K562 (cell line): ENCODE measurements around the gene KAZN. TPM values are rescaled to one million over a fixed set of nuclear protein-coding genes. Genes with fewer than 3 reads are reported as not detected.

Source experiments
- ATAC-seq: fragments of 200-7000 bp; cut with Tn5 transposase; 3 replicates; pipeline ENCODE4 v1.9.1; 2020; ENCODE audit warnings: moderate library complexity
- BruUV-seq: library from RNA; stranded (reverse); fragments of 400-500 nt; replicated peaks from 2 replicates; lab custom pipeline; 2021; lab: Mats Ljungman, UMichigan
- CTCF ChIA-PET: fragments of 300-600 bp; formaldehyde crosslinking; extraction: SDS; loops from one replicate; lab custom pipeline; 2021; ENCODE audit warnings: low intra/inter-chr PET ratio; lab: Yijun Ruan, JAX
- POLR2A ChIA-PET: fragments of 300-600, 350-650 bp; sonication (Branson Sonifier 250); formaldehyde crosslinking; extraction: SDS; loops from one replicate; lab custom pipeline; 2021; ENCODE audit warnings: antibody characterized with exemption, inconsistent platforms; lab: Yijun Ruan, JAX
- DNase-seq, 4 experiments: peaks; one replicate each; pipeline versions ENCODE4 v3.0.0 to v3.0.0-alpha.2; 2011 to 2018; ENCODE audit warnings: low spot score in 3 of 4, mixed read lengths in 3 of 4; ENCODE audit errors: extremely low read depth in 1 of 4
- FAIRE-seq: peaks from 2 replicates; lab custom pipeline; 2011; peaks lifted over from hg19 to GRCh38; lab: Jason Lieb, UNC
- H2AFZ ChIP-seq: 2 replicates; pipeline ENCODE4 v1.6.0; 2011; ENCODE audit warnings: low read depth, low read length, control low read depth, inconsistent platforms
- H3K27ac ChIP-seq: fragments of 200-600 bp; 3 replicates; pipeline ENCODE4 v1.8.0; 2011; ENCODE audit warnings: low read depth, mild to moderate bottlenecking, control low read depth, inconsistent platforms, low read length, moderate library complexity, mixed read lengths; ENCODE audit errors: extremely low read depth
- H3K27me3 ChIP-seq, 2 experiments: fragments of 300-600 bp in 1 of 2; 2 replicates in 1 of 2; 3 replicates in 1 of 2; pipeline versions ENCODE4 v1.6.0 to v1.8.0; 2011; ENCODE audit warnings: inconsistent platforms in 2 of 2, low read length in 2 of 2, mild to moderate bottlenecking in 1 of 2, mixed read lengths in 1 of 2, moderate library complexity in 1 of 2; ENCODE audit not compliant: control insufficient read depth in 2 of 2, insufficient read depth in 2 of 2
- H3K36me3 ChIP-seq: fragments of 300-600 bp; 3 replicates; pipeline ENCODE4 v1.8.0; 2011; ENCODE audit warnings: mild to moderate bottlenecking, low read length, inconsistent platforms; ENCODE audit not compliant: control insufficient read depth, insufficient read depth
- H3K4me1 ChIP-seq, 2 experiments: fragments of 200-600 bp in 1 of 2; replicated peaks in 1 of 2; 2 replicates in 1 of 2; 3 replicates in 1 of 2; pipeline versions ENCODE4 v1.5.1 to v1.8.0; 2011; ENCODE audit warnings: inconsistent platforms in 2 of 2, low read length in 2 of 2, mild to moderate bottlenecking in 1 of 2, mixed read lengths in 1 of 2, moderate library complexity in 1 of 2; ENCODE audit not compliant: control insufficient read depth in 2 of 2, insufficient read depth in 2 of 2
- H3K4me2 ChIP-seq: 2 replicates; pipeline ENCODE4 v1.6.1; 2011; ENCODE audit warnings: low read length, control low read depth, inconsistent platforms, mixed read lengths; ENCODE audit not compliant: insufficient read depth
- H3K4me3 ChIP-seq: fragments of 200-600 bp; sonication (generic), shearing (Covaris generic); 2 replicates; pipeline ENCODE4 v1.5.1; 2016; ENCODE audit warnings: control low read depth, inconsistent platforms
- H3K79me2 ChIP-seq: fragments of 200-600 bp; 3 replicates; pipeline ENCODE4 v1.8.0; 2011; ENCODE audit warnings: low read length, inconsistent platforms; ENCODE audit not compliant: control insufficient read depth, insufficient read depth
- H3K9ac ChIP-seq, 2 experiments: 2 replicates each; pipeline versions ENCODE4 v1.6.0 to v1.6.1; 2011; ENCODE audit warnings: low read depth in 2 of 2, low read length in 2 of 2, control low read depth in 1 of 2, inconsistent platforms in 1 of 2, mild to moderate bottlenecking in 1 of 2, mixed read lengths in 1 of 2; ENCODE audit not compliant: insufficient read depth in 1 of 2
- H3K9me1 ChIP-seq: one replicate; pipeline ENCODE4 v1.6.0; 2011; ENCODE audit warnings: inconsistent platforms, mild to moderate bottlenecking, low read length, moderate library complexity; ENCODE audit not compliant: control insufficient read depth, insufficient read depth
- H3K9me3 ChIP-seq: replicated peaks from 2 replicates; pipeline ENCODE4 v1.5.1; 2011; ENCODE audit warnings: low read depth, low read length, inconsistent platforms; ENCODE audit not compliant: control insufficient read depth, insufficient read depth
- H4K20me1 ChIP-seq: replicated peaks from 2 replicates; pipeline ENCODE4 v1.6.1; 2011; ENCODE audit warnings: low read length, inconsistent platforms, mixed read lengths; ENCODE audit not compliant: control insufficient read depth, insufficient read depth
- RBM25 ChIP-seq: fragments of 200-400 bp; formaldehyde crosslinking; IDR thresholded peaks from 2 replicates; pipeline ENCODE4 v1.6.1; 2018; ENCODE audit warnings: low read length, low read depth, moderate library complexity; ENCODE audit not compliant: severe bottlenecking
- SREBF2 ChIP-seq: sonication (generic); formaldehyde crosslinking; IDR thresholded peaks from 2 replicates; pipeline ENCODE4 v1.4.0; 2020; ENCODE audit warnings: mild to moderate bottlenecking, missing genetic modification reagents
- ZFPM2 ChIP-seq: fragments of 250-450 bp; sonication (Bioruptor Pico); IDR thresholded peaks from 2 replicates; pipeline ENCODE4 v1.5.1; 2022; ENCODE audit warnings: mild to moderate bottlenecking
- ZNF146 ChIP-seq: IDR thresholded peaks from one replicate; pipeline ENCODE4 v1.6.1; 2018; ENCODE audit warnings: missing compliant biosample characterization; ENCODE audit not compliant: unreplicated experiment
- ZNF239 ChIP-seq: fragments of 250-450 bp; sonication (Bioruptor Pico); IDR thresholded peaks from 2 replicates; pipeline ENCODE4 v1.4.0; 2020; ENCODE audit warnings: mild to moderate bottlenecking
- WGBS: fragments of 100-300 bp; shearing (Covaris generic); methylation state at CpG from one replicate; pipeline ENCODE4 v1.1.6; 2016; ENCODE audit warnings: low coverage, mixed read lengths; ENCODE audit not compliant: insufficient coverage; ENCODE audit errors: missing lambda C conversion rate; 5-methylcytosine and 5-hydroxymethylcytosine counted together
- in situ Hi-C: fragments of 300-500 bp; cut with MboI; formaldehyde crosslinking; loops from 4 replicates; pipeline ENCODE4 v1.15.0; 2018; ENCODE audit warnings: inconsistent platforms, mixed read lengths
- intact Hi-C: fragments of 100-400 bp; cut with micrococcal nuclease; formaldehyde crosslinking; loops from 2 replicates; pipeline ENCODE4 v1.14.2; 2022
- polyA plus RNA-seq, 8 experiments: library from polyadenylated mRNA; depleted of rRNA in 4 of 8; stranded (reverse) in 5 of 8; unstranded in 3 of 8; fragments of >200 nt; fragmentation: Nextera tagmentation in 2 of 8; fragmentation: Illumina TruSeq in 1 of 8; extraction: Ambion mirVana in 2 of 8; extraction: Trizol in 1 of 8; gene quantifications; 2 replicates each; pipeline versions ENCODE4 v1.2.1 to v1.2.3, GENCODE V29; 2011 to 2014; ENCODE audit warnings: inconsistent platforms in 1 of 8, missing spikeins in 1 of 8
- total RNA-seq, 7 experiments: library from RNA; depleted of rRNA in 6 of 7; stranded (reverse); fragments of >200 nt in 6 of 7; fragmentation: Illumina TruSeq in 2 of 7; extraction: Trizol in 2 of 7; gene quantifications; 2 replicates each; pipeline versions ENCODE4 v1.2.1 to v1.2.3, GENCODE V29; 2011 to 2021; ENCODE audit warnings: low replicate concordance in 1 of 7

The KAZN gene
- total and polyA plus RNA-seq, 9 of the 15 experiments (the other 6 are each of a cell fraction or from before 2014, with no cell fraction given): 2.1 to 21.6 (median 5.4) TPM

DNA sequence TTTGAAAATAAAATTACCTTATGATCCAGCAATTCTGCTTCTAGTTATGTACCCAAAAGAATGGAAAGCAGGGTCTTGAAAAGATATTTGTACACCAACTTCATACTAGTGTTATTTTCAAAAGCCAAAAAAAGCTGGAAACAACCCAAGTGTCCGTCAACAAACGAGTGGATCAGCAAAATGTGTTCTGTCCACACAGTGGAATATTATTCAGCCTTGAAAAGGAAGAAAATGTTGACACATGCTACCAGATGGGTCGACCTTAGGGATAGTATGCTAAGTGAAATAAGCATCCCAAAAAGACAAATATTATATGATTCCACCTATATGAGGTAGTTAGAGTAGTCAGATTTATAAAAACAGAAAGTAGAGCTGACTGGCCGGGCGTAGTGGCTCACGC is 65.3 kb downstream of the KAZN start:
- POLR2A ChIA-PET: interaction anchor here (0.7 kb wide), 1 partner anchor 27 kb away, joined by 3 read pairs; no protein-coding TSS in a partner anchor
- Histone ChIP-seq H3K4me3 (no peak overlapping the region), H2AFZ (no peak overlapping the region), H3K9me3 (no peaks in the 10 kb centered on the region), H3K27ac (no peak overlapping the region), H3K27me3 (peaks cover 29 to 46% of the 10 kb centered on the region in 2 experiments), H3K4me2 (no peak overlapping the region), H3K36me3 (no peaks in the 10 kb centered on the region), H3K9ac (no peak overlapping the region), H4K20me1 (0 out of 2 replicates have a peak, but pooled peaks cover 4% of the 10 kb centered on the region), H3K4me1 (no peaks in the 10 kb centered on the region), H3K79me2 (no peaks in the 10 kb centered on the region), H3K9me1 (no peaks in the 10 kb centered on the region)
- BruUV-seq: no TSS peak
- intact Hi-C loops (no loop called here), in situ Hi-C loops (no loop called here)
- DNase-seq: no peak
- no peak for FAIRE-seq
- ATAC-seq: no peak
- 20% methylated on average over 6 of the region's 6 CpGs for WGBS
- TF ChIP-seq RBM25 (peak; percentile 51), SREBF2 (CRISPR knock-in tag) (no peak), ZNF146 (CRISPR knock-in tag) (peak; percentile 91), ZNF239 (CRISPR knock-in tag) (no peak)
- TF ChIP-seq, all 486 proteins: peak for 2
- CTCF ChIA-PET: no interaction called here

DNA sequence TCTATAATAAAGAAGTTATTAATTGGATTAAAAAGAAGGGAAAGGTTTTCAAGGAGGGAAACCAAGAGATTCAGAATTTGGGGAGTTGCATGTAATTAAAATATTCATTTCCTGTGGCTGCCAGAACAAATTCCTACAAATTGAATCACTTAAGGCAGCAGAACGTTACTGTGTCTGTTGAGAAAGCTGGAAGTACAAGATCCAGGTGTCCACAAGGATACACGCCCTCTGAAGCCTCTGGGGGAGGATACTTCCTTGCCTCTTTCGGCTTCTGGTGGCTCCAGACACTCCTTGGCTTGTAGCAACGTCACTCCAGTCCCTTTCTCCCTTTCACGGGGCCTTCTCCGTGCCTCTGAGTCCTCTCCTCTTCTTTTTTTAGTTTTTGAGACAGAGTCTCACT is 67.9 kb downstream of the KAZN start:
- Histone ChIP-seq H3K27me3 (peaks cover 39 to 54% of the 10 kb centered on the region in 2 experiments), H3K4me1 (no peaks in the 10 kb centered on the region), H2AFZ (no peak overlapping the region), H3K36me3 (no peaks in the 10 kb centered on the region), H3K9ac (no peak overlapping the region), H3K9me3 (no peaks in the 10 kb centered on the region), H3K4me3 (no peak overlapping the region), H3K79me2 (no peaks in the 10 kb centered on the region), H3K27ac (no peak overlapping the region), H4K20me1 (0 out of 2 replicates have a peak, but pooled peaks cover 4% of the 10 kb centered on the region), H3K4me2 (no peak overlapping the region), H3K9me1 (no peaks in the 10 kb centered on the region)
- in situ Hi-C loops (no loop called here), intact Hi-C loops (no loop called here)
- no peak for DNase-seq
- TF ChIP-seq ZFPM2 (CRISPR knock-in tag): no peak
- 0% methylated on average over 6 of the region's 6 CpGs for WGBS
- BruUV-seq: no TSS peak
- POLR2A ChIA-PET: interaction anchor here (0.6 to 0.7 kb wide), 2 partner anchors 523 to 527 kb away, joined by 4 read pairs; no protein-coding TSS in a partner anchor
- FAIRE-seq: no peak
- CTCF ChIA-PET: interaction anchor here (0.5 kb wide), 1 partner anchor 23 kb away, joined by 4 read pairs; no protein-coding TSS in a partner anchor
- no peak for ATAC-seq
